Osteocyte (in vitro differentiated cells): Measurements from ENCODE around the gene MIER2. TPM values are rescaled to one million over a fixed set of nuclear protein-coding genes. Genes with fewer than 3 reads are reported as not detected.
A peak's percentile ranks its signal among the peaks of the same experiment; 100 is the strongest.

Experiments
- DNase-seq: peaks from one replicate; pipeline ENCODE4 v3.0.0; 2021; ENCODE audit warnings: mixed read lengths; ENCODE audit not compliant: unreplicated experiment; ENCODE audit errors: extremely low spot score
- H3K27ac Mint-ChIP-seq: one replicate; pipeline ENCODE4 v1.8.0; 2021; ENCODE audit warnings: mild to moderate bottlenecking, mixed read lengths; ENCODE audit not compliant: unreplicated experiment
- H3K27me3 Mint-ChIP-seq: one replicate; pipeline ENCODE4 v1.8.0; 2021; ENCODE audit warnings: mixed read lengths; ENCODE audit not compliant: unreplicated experiment
- H3K36me3 Mint-ChIP-seq: one replicate; pipeline ENCODE4 v1.8.0; 2021; ENCODE audit warnings: mixed read lengths; ENCODE audit not compliant: unreplicated experiment
- H3K4me1 Mint-ChIP-seq: one replicate; pipeline ENCODE4 v1.8.0; 2021; ENCODE audit warnings: mixed read lengths; ENCODE audit not compliant: unreplicated experiment
- H3K4me3 Mint-ChIP-seq: one replicate; pipeline ENCODE4 v1.8.0; 2021; ENCODE audit warnings: mild to moderate bottlenecking, moderate library complexity, mixed read lengths; ENCODE audit not compliant: unreplicated experiment
- H3K9me3 Mint-ChIP-seq: one replicate; pipeline ENCODE4 v1.8.0; 2021; ENCODE audit warnings: mixed read lengths; ENCODE audit not compliant: unreplicated experiment
- CTCF ChIP-seq: fragments of 200-600 bp; sonication (generic); IDR thresholded peaks from 2 replicates; pipeline ENCODE4 v1.5.0; 2021; ENCODE audit warnings: antibody characterized with exemption, mild to moderate bottlenecking, moderate library complexity
- total RNA-seq: library from RNA; stranded (reverse); gene quantifications from 2 replicates; pipeline ENCODE4 v1.2.1, GENCODE V29; 2021

Gene MIER2
- total RNA-seq, 1 donor from 2014 or later, result 31.6 TPM

GRCh38 chr19:334296-335071 lies 10.1 kb downstream of the MIER2 start:
- DNase-seq, result no peak
- Mint-ChIP-seq H3K36me3 (peaks cover 24% of the 10 kb centered on the region), H3K27me3 (no peaks in the 10 kb centered on the region), H3K27ac (no peak overlapping the region), H3K4me3 (no peak overlapping the region), H3K9me3 (no peaks in the 10 kb centered on the region), H3K4me1 (peaks cover 11% of the 10 kb centered on the region)
- no peak for TF ChIP-seq CTCF

GRCh38 chr19:330503-330902 lies 14.1 kb downstream of the MIER2 start:
- H3K36me3 Mint-ChIP-seq, result peaks cover 45% of the 10 kb centered on the region
- peak; percentile 23 for DNase-seq
- no peaks in the 10 kb centered on the region for H3K9me3 Mint-ChIP-seq
- no peak overlapping the region for H3K27ac Mint-ChIP-seq
- H3K4me1 Mint-ChIP-seq, result peaks cover 7% of the 10 kb centered on the region
- no peak overlapping the region for H3K4me3 Mint-ChIP-seq
- no peak for TF ChIP-seq CTCF
- no peaks in the 10 kb centered on the region for H3K27me3 Mint-ChIP-seq

- Mint-ChIP-seq H3K27ac (no peak overlapping the region), H3K27me3 (no peaks in the 10 kb centered on the region), H3K36me3 (peaks cover 45% of the 10 kb centered on the region), H3K4me3 (no peak overlapping the region), H3K4me1 (peaks cover 5% of the 10 kb centered on the region), H3K9me3 (no peaks in the 10 kb centered on the region)
- no peak for TF ChIP-seq CTCF
- peak; percentile 44 for DNase-seq
Observed at GRCh38 chr19:329876-330275, 14.7 kb downstream of the MIER2 start.

GRCh38 chr19:328025-328505 lies 16.5 kb downstream of the MIER2 start:
- no peak for DNase-seq
- H3K9me3 Mint-ChIP-seq, result no peaks in the 10 kb centered on the region
- no peaks in the 10 kb centered on the region for H3K27me3 Mint-ChIP-seq
- no peak overlapping the region for H3K4me3 Mint-ChIP-seq
- H3K4me1 Mint-ChIP-seq, result no peaks in the 10 kb centered on the region
- no peak overlapping the region for H3K27ac Mint-ChIP-seq
- H3K36me3 Mint-ChIP-seq, result peaks cover 45% of the 10 kb centered on the region
- no peak for TF ChIP-seq CTCF

GRCh38 chr19:327291-328024 lies 17.1 kb downstream of the MIER2 start:
- Mint-ChIP-seq H3K36me3 (peaks cover 45% of the 10 kb centered on the region), H3K4me3 (no peak overlapping the region), H3K27me3 (no peaks in the 10 kb centered on the region), H3K4me1 (no peaks in the 10 kb centered on the region), H3K9me3 (no peaks in the 10 kb centered on the region), H3K27ac (no peak overlapping the region)
- no peak for DNase-seq
- no peak for TF ChIP-seq CTCF
